ENCODE data around the gene MCTP2.

Gene MCTP2

GRCh38 chr15:94404733-94405283, 173.4 kb downstream of the MCTP2 start:
- no peak for DNase-seq

- no peak for DNase-seq
Observed at GRCh38 chr15:94411285-94411684, 179.9 kb downstream of the MCTP2 start.

GRCh38 chr15:94411846-94412245, 180.5 kb downstream of the MCTP2 start:
- no peak for DNase-seq

- no peak for DNase-seq
Observed at GRCh38 chr15:94412979-94413746, 181.8 kb downstream of the MCTP2 start.

- DNase-seq = no peak
Observed at GRCh38 chr15:94414916-94415315, 183.6 kb downstream of the MCTP2 start.

- no peak for DNase-seq
Observed at GRCh38 chr15:94416267-94416666, 184.9 kb downstream of the MCTP2 start.

GRCh38 chr15:94416820-94417219, 185.5 kb downstream of the MCTP2 start:
- no peak for DNase-seq

GRCh38 chr15:94417501-94418293, 186.3 kb downstream of the MCTP2 start:
- no peak for DNase-seq

- no peak for DNase-seq
Observed at GRCh38 chr15:94421706-94422105, 190.3 kb downstream of the MCTP2 start.

GRCh38 chr15:94432279-94432678, 200.9 kb downstream of the MCTP2 start:
- DNase-seq = no peak

GRCh38 chr15:94439158-94439557, 207.8 kb downstream of the MCTP2 start:
- DNase-seq = no peak

GRCh38 chr15:94441760-94442159, 210.4 kb downstream of the MCTP2 start:
- DNase-seq = no peak

GRCh38 chr15:94442480-94442879, 211.1 kb downstream of the MCTP2 start:
- DNase-seq = no peak

- no peak for DNase-seq
Observed at GRCh38 chr15:94443186-94443585, 211.8 kb downstream of the MCTP2 start.

GRCh38 chr15:94445566-94446160, 214.3 kb downstream of the MCTP2 start:
- DNase-seq = no peak

GRCh38 chr15:94446441-94446840, 215.1 kb downstream of the MCTP2 start:
- DNase-seq = no peak

GRCh38 chr15:94451466-94451865, 220.1 kb downstream of the MCTP2 start:
- DNase-seq = no peak

- no peak for DNase-seq
Observed at GRCh38 chr15:94453227-94453988, 222.0 kb downstream of the MCTP2 start.

- no peak for DNase-seq
Observed at GRCh38 chr15:94455297-94455696, 223.9 kb downstream of the MCTP2 start.

- DNase-seq = no peak
Observed at GRCh38 chr15:94456226-94456625, 224.9 kb downstream of the MCTP2 start.

- no peak for DNase-seq
Observed at GRCh38 chr15:94457661-94458060, 226.3 kb downstream of the MCTP2 start.

GRCh38 chr15:94460624-94461023, 229.3 kb downstream of the MCTP2 start:
- DNase-seq = no peak

- no peak for DNase-seq
Observed at GRCh38 chr15:94467034-94467433, 235.7 kb downstream of the MCTP2 start.

Data from NCI-H510A (cell line).